IMR-90 (cell line): ENCODE results near the gene RSBN1L. TPM values are rescaled to one million over a fixed set of nuclear protein-coding genes. Genes with fewer than 3 reads are reported as not detected.

Experiments used
- ATAC-seq: fragments of 200-7000 bp; cut with Tn5 transposase; 2 replicates; pipeline ENCODE4 v1.9.1; 2020; ENCODE audit warnings: low read depth, mild to moderate bottlenecking, moderate library complexity
- BruUV-seq: library from RNA; stranded (reverse); fragments of 400-500 nt; replicated peaks from 2 replicates; lab custom pipeline; 2021; lab: Mats Ljungman, UMichigan
- CTCF ChIA-PET: fragments of 300-600 bp; formaldehyde crosslinking; extraction: SDS; loops from one replicate; lab custom pipeline; 2021; ENCODE audit warnings: antibody characterized with exemption; lab: Yijun Ruan, JAX
- POLR2A ChIA-PET: fragments of 300-600 bp; sonication (Branson Sonifier 250); formaldehyde crosslinking; loops from one replicate; lab custom pipeline; 2022; ENCODE audit warnings: antibody characterized with exemption; ENCODE audit not compliant: unreplicated experiment; lab: Charles Lee
- DNase-seq: peaks from one replicate; pipeline ENCODE4 v3.0.0; 2013
- H2AFZ ChIP-seq: replicated peaks from 2 replicates; pipeline ENCODE3; 2013; ENCODE audit warnings: low read length, mild to moderate bottlenecking; ENCODE audit not compliant: poor library complexity
- H2AK5ac ChIP-seq: 2 replicates; pipeline ENCODE4 v1.6.1; 2013; ENCODE audit warnings: low read depth, low read length, inconsistent platforms
- H2AK9ac ChIP-seq: replicated peaks from 2 replicates; pipeline ENCODE3; 2013; ENCODE audit warnings: mild to moderate bottlenecking, low read depth, low read length, moderate library complexity; ENCODE audit not compliant: poor library complexity
- H2BK120ac ChIP-seq: 2 replicates; pipeline ENCODE4 v1.6.1; 2013; ENCODE audit warnings: low read depth, low read length, inconsistent platforms
- H2BK15ac ChIP-seq: 3 replicates; pipeline ENCODE4 v1.6.1; 2013; ENCODE audit warnings: low read depth, low read length, inconsistent platforms
- H2BK20ac ChIP-seq: 2 replicates; pipeline ENCODE4 v1.6.1; 2013; ENCODE audit warnings: low read depth, mild to moderate bottlenecking, inconsistent platforms, low read length, moderate library complexity
- H2BK5ac ChIP-seq: 2 replicates; pipeline ENCODE4 v1.6.1; 2013; ENCODE audit warnings: mild to moderate bottlenecking, low read depth, low read length, inconsistent platforms; ENCODE audit not compliant: poor library complexity, severe bottlenecking
- H3K14ac ChIP-seq: replicated peaks from 2 replicates; pipeline ENCODE4 v1.6.1; 2013; ENCODE audit warnings: low read depth, low read length, inconsistent platforms
- H3K18ac ChIP-seq: 2 replicates; pipeline ENCODE4 v1.6.1; 2013; ENCODE audit warnings: low read depth, low read length, control low read depth
- H3K23ac ChIP-seq: 2 replicates; pipeline ENCODE4 v1.6.1; 2013; ENCODE audit warnings: low read depth, low read length, inconsistent platforms
- H3K27ac ChIP-seq: 2 replicates; pipeline ENCODE4 v1.5.1; 2013; ENCODE audit warnings: mild to moderate bottlenecking, control low read depth, low read length; ENCODE audit not compliant: insufficient read depth
- H3K27me3 ChIP-seq: 2 replicates; pipeline ENCODE4 v1.6.1; 2013; ENCODE audit warnings: low read length; ENCODE audit not compliant: control insufficient read depth, insufficient read depth
- H3K36me3 ChIP-seq: 2 replicates; pipeline ENCODE4 v1.6.1; 2013; ENCODE audit warnings: low read length, mixed read lengths; ENCODE audit not compliant: control insufficient read depth, insufficient read depth
- H3K4ac ChIP-seq: 2 replicates; pipeline ENCODE4 v1.6.1; 2013; ENCODE audit warnings: low read depth, low read length, inconsistent platforms
- H3K4me1 ChIP-seq: 2 replicates; pipeline ENCODE4 v1.6.1; 2013; ENCODE audit warnings: low read length, mixed read lengths; ENCODE audit not compliant: control insufficient read depth, insufficient read depth
- H3K4me2 ChIP-seq: 2 replicates; pipeline ENCODE4 v1.6.1; 2013; ENCODE audit warnings: low read depth, mild to moderate bottlenecking, control low read depth, low read length, moderate library complexity
- H3K4me3 ChIP-seq: 2 replicates; pipeline ENCODE4 v1.5.1; 2013; ENCODE audit warnings: low read depth, mild to moderate bottlenecking, control low read depth, low read length, moderate library complexity; ENCODE audit not compliant: insufficient read depth
- H3K56ac ChIP-seq: 2 replicates; pipeline ENCODE4 v1.6.1; 2013; ENCODE audit warnings: low read length, inconsistent platforms; ENCODE audit not compliant: insufficient read depth; ENCODE audit errors: extremely low read depth
- H3K79me1 ChIP-seq, 2 experiments: 2 replicates each; pipeline ENCODE4 v1.6.1; 2013; ENCODE audit warnings: low read length in 2 of 2, inconsistent platforms in 1 of 2, low read depth in 1 of 2
- H3K9ac ChIP-seq: 2 replicates; pipeline ENCODE4 v1.6.1; 2013; ENCODE audit warnings: low read depth, low read length, control low read depth
- H3K9me1 ChIP-seq: 2 replicates; pipeline ENCODE4 v1.6.1; 2013; ENCODE audit warnings: low read length, inconsistent platforms; ENCODE audit not compliant: insufficient read depth
- H3K9me3 ChIP-seq: 2 replicates; pipeline ENCODE4 v1.6.1; 2013; ENCODE audit warnings: low read length; ENCODE audit not compliant: control insufficient read depth, insufficient read depth
- H4K20me1 ChIP-seq: 2 replicates; pipeline ENCODE4 v1.6.1; 2013; ENCODE audit warnings: low read length, inconsistent platforms; ENCODE audit not compliant: insufficient read depth
- H4K5ac ChIP-seq: 2 replicates; pipeline ENCODE4 v1.6.1; 2013; ENCODE audit warnings: mild to moderate bottlenecking, low read depth, low read length, control low read depth
- H4K8ac ChIP-seq, 2 experiments: 2 replicates each; pipeline ENCODE4 v1.6.1; 2013; ENCODE audit warnings: low read depth in 2 of 2, low read length in 2 of 2, control low read depth in 1 of 2, inconsistent platforms in 1 of 2
- H4K91ac ChIP-seq: 2 replicates; pipeline ENCODE4 v1.6.1; 2013; ENCODE audit warnings: low read depth, low read length, inconsistent platforms; ENCODE audit not compliant: insufficient read depth
- BHLHE40 ChIP-seq: fragments of 150-350 bp; IDR thresholded peaks from 2 replicates; pipeline ENCODE4 v1.6.1; 2016; ENCODE audit warnings: mild to moderate bottlenecking, low read depth, low read length
- CEBPB ChIP-seq: IDR thresholded peaks from 2 replicates; pipeline ENCODE4 v1.6.1; 2012; ENCODE audit warnings: low read depth, low read length, improper control_type of control experiment
- CHD1 ChIP-seq: IDR thresholded peaks from 2 replicates; pipeline ENCODE4 v1.6.1; 2012; ENCODE audit warnings: low read depth, low read length, improper control_type of control experiment
- FOS ChIP-seq: fragments of 150-350 bp; IDR thresholded peaks from 2 replicates; pipeline ENCODE4 v1.6.1; 2016; ENCODE audit warnings: low read depth, low read length
- MAFK ChIP-seq: IDR thresholded peaks from 2 replicates; pipeline ENCODE4 v1.6.1; 2012; ENCODE audit warnings: low read depth, low read length, improper control_type of control experiment
- MAZ ChIP-seq: IDR thresholded peaks from 2 replicates; pipeline ENCODE4 v1.6.1; 2012; ENCODE audit warnings: low read depth, mild to moderate bottlenecking, low read length, improper control_type of control experiment, moderate library complexity, borderline replicate concordance
- MXI1 ChIP-seq: IDR thresholded peaks from 2 replicates; pipeline ENCODE4 v1.6.1; 2012; ENCODE audit warnings: low read depth, mild to moderate bottlenecking, low read length, moderate library complexity, borderline replicate concordance
- NFE2L2 ChIP-seq: fragments of 150-350 bp; IDR thresholded peaks from 2 replicates; pipeline ENCODE4 v1.6.1; 2016; ENCODE audit warnings: low read depth, mild to moderate bottlenecking, low read length
- POLR2A ChIP-seq: IDR thresholded peaks from 2 replicates; pipeline ENCODE4 v1.6.1; 2012; ENCODE audit warnings: mild to moderate bottlenecking, low read depth, low read length
- RAD21 ChIP-seq: IDR thresholded peaks from 2 replicates; pipeline ENCODE4 v1.6.1; 2012; ENCODE audit warnings: low read length, improper control_type of control experiment
- RCOR1 ChIP-seq: IDR thresholded peaks from 2 replicates; pipeline ENCODE4 v1.6.1; 2012; ENCODE audit warnings: mild to moderate bottlenecking, low read length, improper control_type of control experiment; ENCODE audit not compliant: insufficient replicate concordance
- RFX5 ChIP-seq: IDR thresholded peaks from 2 replicates; pipeline ENCODE4 v1.8.0; 2012; ENCODE audit warnings: low read depth, mild to moderate bottlenecking, low read length, moderate library complexity
- SMC3 ChIP-seq: fragments of 150-350 bp; IDR thresholded peaks from 2 replicates; pipeline ENCODE4 v1.6.1; 2016; ENCODE audit warnings: low read depth, mild to moderate bottlenecking, antibody characterized with exemption, low read length, moderate library complexity
- WGBS, 2 experiments: methylation state at CpG; one replicate each; pipeline versions ENCODE4 v1.1.5 to v1.1.7; 2013; ENCODE audit warnings: missing lambda C conversion rate in 2 of 2; ENCODE audit not compliant: insufficient read length in 1 of 2; ENCODE audit errors: extremely low coverage in 2 of 2; 5-methylcytosine and 5-hydroxymethylcytosine counted together
- dilution Hi-C: fragments of 300-500 bp; cut with HindIII; formaldehyde crosslinking; loops from one replicate; pipeline ENCODE4 v1.14.3; 2018; ENCODE audit warnings: low sequenced_read_pairs; ENCODE audit not compliant: unreplicated experiment
- in situ Hi-C: fragments of 300-500 bp; cut with MboI; formaldehyde crosslinking; loops from 3 replicates; pipeline ENCODE4 v1.14.3; 2019; ENCODE audit warnings: low sequenced_read_pairs, inconsistent platforms, mixed read lengths
- intact Hi-C: fragments of 100-400 bp; cut with micrococcal nuclease; formaldehyde crosslinking; loops from 2 replicates; pipeline ENCODE4 v1.10.0; 2022
- polyA plus RNA-seq, 3 experiments: library from polyadenylated mRNA; depleted of rRNA; stranded (reverse); fragments of >200 nt; gene quantifications; 2 replicates each; pipeline ENCODE4 v1.2.3, GENCODE V29; 2012; ENCODE audit warnings: low replicate concordance in 1 of 3
- total RNA-seq: library from RNA; depleted of rRNA; stranded (reverse); fragments of >200 nt; gene quantifications from 2 replicates; pipeline ENCODE4 v1.2.3, GENCODE V29; 2012
- TF ChIP-seq, protein P1 (sequence below): fragments of 150-350 bp; IDR thresholded peaks from 2 replicates; pipeline ENCODE4 v1.6.1; 2016; ENCODE audit warnings: low read depth, mild to moderate bottlenecking, low read length, moderate library complexity, borderline replicate concordance
- TF ChIP-seq, protein P2 (sequence below): conservative IDR thresholded peaks from 2 replicates; pipeline ENCODE4 v1.5.1; 2012; ENCODE audit warnings: mild to moderate bottlenecking, low read depth, low read length, improper control_type of control experiment
- TF ChIP-seq, protein P3 (sequence below): fragments of 150-350 bp; IDR thresholded peaks from 2 replicates; pipeline ENCODE4 v1.6.1; 2017; ENCODE audit warnings: mild to moderate bottlenecking, antibody characterized with exemption, low read length, low read depth

RSBN1L gene
- total and polyA plus RNA-seq, 2 of the 4 experiments (the other 2 are of a cell fraction) = 7.8 to 14.7 TPM

DNA sequence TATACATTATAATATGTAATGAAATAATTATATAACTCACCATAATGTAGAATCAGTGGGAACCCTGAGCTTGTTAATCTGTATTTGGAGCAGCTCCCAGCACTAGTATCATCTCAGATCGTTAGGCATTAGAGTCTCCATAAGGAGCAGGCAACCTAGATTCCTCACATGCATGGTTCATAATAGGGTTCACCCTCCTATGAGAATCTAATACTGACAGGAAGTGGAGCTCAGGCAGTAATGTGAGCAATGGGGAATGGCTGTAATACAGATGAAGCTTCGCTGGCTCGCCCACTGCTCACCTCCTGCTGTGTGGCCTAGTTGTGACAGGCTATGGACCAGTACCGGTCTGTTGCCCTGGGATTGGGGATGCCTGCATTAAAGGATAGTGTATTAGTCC is 49.5 kb downstream of the RSBN1L start:
- no peak overlapping the region for H3K18ac ChIP-seq
- CTCF ChIA-PET = no interaction called here

More for the DNA sequence above, 49.5 kb downstream of the RSBN1L start:
- Histone ChIP-seq H3K79me1 (peaks cover 22 to 67% of the 10 kb centered on the region in 2 experiments), H4K8ac (no peak overlapping the region), H3K4me2 (no peak overlapping the region), H3K27me3 (no peaks in the 10 kb centered on the region), H4K20me1 (no peaks in the 10 kb centered on the region), H3K9me3 (no peaks in the 10 kb centered on the region), H2BK15ac (no peak overlapping the region), H3K14ac (no peak overlapping the region), H2BK120ac (no peak overlapping the region), H2AFZ (no peak overlapping the region), H4K5ac (no peak overlapping the region), H4K91ac (no peak overlapping the region), H2BK20ac (no peak overlapping the region), H3K23ac (no peak overlapping the region), H3K9me1 (peaks cover 3% of the 10 kb centered on the region; the same call in 1 of the 2 replicates), H3K4me3 (no peak overlapping the region), H3K4me1 (no peaks in the 10 kb centered on the region), H2AK5ac (no peak overlapping the region), H3K36me3 (peaks cover 2% of the 10 kb centered on the region), H2BK5ac (no peak overlapping the region), H2AK9ac (no peak overlapping the region), H3K27ac (no peak overlapping the region), H3K9ac (no peak overlapping the region), H3K56ac (no peak overlapping the region), H3K4ac (no peak overlapping the region)
- no TSS peak for BruUV-seq
- dilution Hi-C loops = no loop called here
- ATAC-seq = no peak
- intact Hi-C loops = no loop called here
- TF ChIP-seq NFE2L2 (no peak), RFX5 (no peak), MXI1 (no peak), CHD1 (no peak), RCOR1 (no peak), MAFK (no peak), BHLHE40 (no peak), SMC3 (no peak), MAZ (no peak), RAD21 (no peak), FOS (no peak), POLR2A (no peak), CEBPB (no peak)
- TF ChIP-seq, protein P1, sequence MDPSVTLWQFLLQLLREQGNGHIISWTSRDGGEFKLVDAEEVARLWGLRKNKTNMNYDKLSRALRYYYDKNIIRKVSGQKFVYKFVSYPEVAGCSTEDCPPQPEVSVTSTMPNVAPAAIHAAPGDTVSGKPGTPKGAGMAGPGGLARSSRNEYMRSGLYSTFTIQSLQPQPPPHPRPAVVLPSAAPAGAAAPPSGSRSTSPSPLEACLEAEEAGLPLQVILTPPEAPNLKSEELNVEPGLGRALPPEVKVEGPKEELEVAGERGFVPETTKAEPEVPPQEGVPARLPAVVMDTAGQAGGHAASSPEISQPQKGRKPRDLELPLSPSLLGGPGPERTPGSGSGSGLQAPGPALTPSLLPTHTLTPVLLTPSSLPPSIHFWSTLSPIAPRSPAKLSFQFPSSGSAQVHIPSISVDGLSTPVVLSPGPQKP = no peak
- TF ChIP-seq, protein P2, sequence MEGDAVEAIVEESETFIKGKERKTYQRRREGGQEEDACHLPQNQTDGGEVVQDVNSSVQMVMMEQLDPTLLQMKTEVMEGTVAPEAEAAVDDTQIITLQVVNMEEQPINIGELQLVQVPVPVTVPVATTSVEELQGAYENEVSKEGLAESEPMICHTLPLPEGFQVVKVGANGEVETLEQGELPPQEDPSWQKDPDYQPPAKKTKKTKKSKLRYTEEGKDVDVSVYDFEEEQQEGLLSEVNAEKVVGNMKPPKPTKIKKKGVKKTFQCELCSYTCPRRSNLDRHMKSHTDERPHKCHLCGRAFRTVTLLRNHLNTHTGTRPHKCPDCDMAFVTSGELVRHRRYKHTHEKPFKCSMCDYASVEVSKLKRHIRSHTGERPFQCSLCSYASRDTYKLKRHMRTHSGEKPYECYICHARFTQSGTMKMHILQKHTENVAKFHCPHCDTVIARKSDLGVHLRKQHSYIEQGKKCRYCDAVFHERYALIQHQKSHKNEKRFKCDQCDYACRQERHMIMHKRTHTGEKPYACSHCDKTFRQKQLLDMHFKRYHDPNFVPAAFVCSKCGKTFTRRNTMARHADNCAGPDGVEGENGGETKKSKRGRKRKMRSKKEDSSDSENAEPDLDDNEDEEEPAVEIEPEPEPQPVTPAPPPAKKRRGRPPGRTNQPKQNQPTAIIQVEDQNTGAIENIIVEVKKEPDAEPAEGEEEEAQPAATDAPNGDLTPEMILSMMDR = no peak
- TF ChIP-seq, protein P3, sequence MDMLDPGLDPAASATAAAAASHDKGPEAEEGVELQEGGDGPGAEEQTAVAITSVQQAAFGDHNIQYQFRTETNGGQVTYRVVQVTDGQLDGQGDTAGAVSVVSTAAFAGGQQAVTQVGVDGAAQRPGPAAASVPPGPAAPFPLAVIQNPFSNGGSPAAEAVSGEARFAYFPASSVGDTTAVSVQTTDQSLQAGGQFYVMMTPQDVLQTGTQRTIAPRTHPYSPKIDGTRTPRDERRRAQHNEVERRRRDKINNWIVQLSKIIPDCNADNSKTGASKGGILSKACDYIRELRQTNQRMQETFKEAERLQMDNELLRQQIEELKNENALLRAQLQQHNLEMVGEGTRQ = no peak
- POLR2A ChIA-PET = no interaction called here
- 100% methylated on average over 2 of the region's 4 CpGs; no CpG with 5 or more reads in 1 of the 2 experiments for WGBS, 2 experiments
- DNase-seq = no peak
- in situ Hi-C loops = no loop called here
